GM12878 (cell line): ENCODE data around the gene PLCG2. TPM values are rescaled to one million over a fixed set of nuclear protein-coding genes. Genes with fewer than 3 reads are reported as not detected.

Experiments
- ATAC-seq: fragments of 200-7000 bp; cut with Tn5 transposase; 3 replicates; pipeline ENCODE4 v1.9.1; 2020; ENCODE audit warnings: mild to moderate bottlenecking, moderate library complexity
- BruUV-seq: library from RNA; stranded (reverse); fragments of 400-500 nt; replicated peaks from 2 replicates; lab custom pipeline; 2021; lab: Mats Ljungman, UMichigan
- CTCF ChIA-PET: fragments of 300-600 bp; sonication (Branson Sonifier 250); formaldehyde crosslinking; extraction: SDS; loops from one replicate; lab custom pipeline; 2021; ENCODE audit warnings: inconsistent platforms; lab: Yijun Ruan, JAX
- POLR2A ChIA-PET: fragments of 350-600 bp; formaldehyde crosslinking; extraction: SDS; loops from one replicate; lab custom pipeline; 2021; ENCODE audit warnings: inconsistent platforms; lab: Charles Lee
- RAD21 ChIA-PET: fragments of 300-600 bp; sonication (Branson Sonifier 250); formaldehyde crosslinking; loops from one replicate; lab custom pipeline; 2023; ENCODE audit warnings: antibody characterized with exemption; ENCODE audit not compliant: unreplicated experiment; lab: Charles Lee
- SMC1A ChIA-PET: fragments of 300-600 bp; sonication (Branson Sonifier 250); formaldehyde crosslinking; loops from one replicate; lab custom pipeline; 2023; ENCODE audit not compliant: unreplicated experiment, uncharacterized antibody; lab: Charles Lee
- DNase-seq: peaks from one replicate; pipeline ENCODE4 v3.0.0-alpha.2; 2011; ENCODE audit warnings: low read depth, low spot score
- FAIRE-seq: peaks from 3 replicates; lab custom pipeline; 2011; peaks lifted over from hg19 to GRCh38; lab: Jason Lieb, UNC
- H2AFZ ChIP-seq: 2 replicates; pipeline ENCODE4 v1.6.0; 2011; ENCODE audit warnings: low read depth, low read length, control low read depth; ENCODE audit not compliant: control insufficient read depth
- H3K27ac ChIP-seq: 2 replicates; pipeline ENCODE4 v1.5.1; 2011; ENCODE audit warnings: control low read depth; ENCODE audit not compliant: control insufficient read depth, insufficient read depth
- H3K27me3 ChIP-seq, 2 experiments: replicated peaks in 1 of 2; 2 replicates each; pipeline versions ENCODE4 v1.6.0 to v1.6.1; 2011; ENCODE audit warnings: low read length in 1 of 2; ENCODE audit not compliant: control insufficient read depth in 2 of 2, insufficient read depth in 2 of 2
- H3K36me3 ChIP-seq, 2 experiments: 2 replicates each; pipeline ENCODE4 v1.5.1; 2011; ENCODE audit warnings: low read length in 1 of 2; ENCODE audit not compliant: control insufficient read depth in 2 of 2, insufficient read depth in 2 of 2
- H3K4me1 ChIP-seq: 2 replicates; pipeline ENCODE4 v1.6.1; 2011; ENCODE audit warnings: mild to moderate bottlenecking, low read length, moderate library complexity, mixed read lengths; ENCODE audit not compliant: control insufficient read depth, insufficient read depth
- H3K4me2 ChIP-seq: 2 replicates; pipeline ENCODE4 v1.6.0; 2011; ENCODE audit warnings: control low read depth; ENCODE audit not compliant: control insufficient read depth, insufficient read depth
- H3K4me3 ChIP-seq: fragments of 200-600 bp; sonication (generic); 2 replicates; pipeline ENCODE4 v1.5.1; 2016
- H3K79me2 ChIP-seq: 2 replicates; pipeline ENCODE4 v1.6.0; 2011; ENCODE audit warnings: low read length; ENCODE audit not compliant: control insufficient read depth, insufficient read depth
- H3K9ac ChIP-seq: 2 replicates; pipeline ENCODE4 v1.8.0; 2011; ENCODE audit warnings: low read length, control low read depth, mixed read lengths; ENCODE audit not compliant: control insufficient read depth, insufficient read depth
- H3K9me3 ChIP-seq: replicated peaks from 3 replicates; pipeline ENCODE4 v1.5.1; 2011; ENCODE audit warnings: mild to moderate bottlenecking, low read length; ENCODE audit not compliant: control insufficient read depth, insufficient read depth
- H4K20me1 ChIP-seq: 2 replicates; pipeline ENCODE4 v1.6.0; 2011; ENCODE audit not compliant: control insufficient read depth, insufficient read depth
- ASH2L ChIP-seq: fragments of 300-600, 200-600 bp; sonication (generic); IDR thresholded peaks from 2 replicates; pipeline ENCODE4 v1.6.1; 2017; ENCODE audit warnings: low read depth, mild to moderate bottlenecking, borderline replicate concordance
- BCL11A ChIP-seq: IDR thresholded peaks from 2 replicates; pipeline ENCODE4 v1.6.1; 2011; ENCODE audit warnings: low read depth, low read length
- CBFB ChIP-seq: IDR thresholded peaks from 2 replicates; pipeline ENCODE4 v1.6.1; 2016; ENCODE audit warnings: antibody characterized with exemption, low read depth
- EP300 ChIP-seq, 2 experiments: fragments of 150-350 bp in 1 of 2; IDR thresholded peaks; 2 replicates each; pipeline ENCODE4 v1.6.1; 2011 to 2012; ENCODE audit warnings: low read depth in 2 of 2, low read length in 2 of 2, borderline replicate concordance in 1 of 2, improper control_type of control experiment in 1 of 2, inconsistent platforms in 1 of 2; ENCODE audit not compliant: control insufficient read depth in 1 of 2
- GABPA ChIP-seq: IDR thresholded peaks from 2 replicates; pipeline ENCODE4 v1.6.1; 2014; ENCODE audit warnings: antibody characterized with exemption, low read depth, mild to moderate bottlenecking, inconsistent platforms
- HSF1 ChIP-seq: fragments of 150-350 bp; IDR thresholded peaks from 2 replicates; pipeline ENCODE4 v1.6.1; 2014; ENCODE audit warnings: mild to moderate bottlenecking, low read depth, low read length
- NKRF ChIP-seq: fragments of 450-650 bp; conservative IDR thresholded peaks from 2 replicates; pipeline ENCODE4 v1.6.1; 2017; ENCODE audit warnings: mild to moderate bottlenecking, moderate library complexity
- RELA ChIP-seq: fragments of 450-650 bp; IDR thresholded peaks from 2 replicates; pipeline ENCODE4 v1.8.0; 2014; ENCODE audit warnings: borderline replicate concordance; ENCODE audit not compliant: partially characterized antibody
- SPI1 ChIP-seq: IDR thresholded peaks from 2 replicates; pipeline ENCODE4 v1.6.1; 2011; ENCODE audit warnings: low read depth, mild to moderate bottlenecking, low read length, moderate library complexity, borderline replicate concordance; ENCODE audit not compliant: insufficient read depth
- WRNIP1 ChIP-seq: IDR thresholded peaks from 2 replicates; pipeline ENCODE4 v1.6.1; 2011; ENCODE audit warnings: low read depth, low read length, improper control_type of control experiment, borderline replicate concordance
- ZNF592 ChIP-seq: fragments of 450-650 bp; IDR thresholded peaks from 2 replicates; pipeline ENCODE4 v1.6.1; 2017; ENCODE audit warnings: mild to moderate bottlenecking, moderate library complexity
- WGBS: methylation state at CpG from one replicate; pipeline ENCODE4 v1.1.6; 2016; ENCODE audit warnings: low lambda C conversion rate; ENCODE audit not compliant: insufficient replicate concordance, insufficient coverage; ENCODE audit errors: missing lambda C conversion rate; 5-methylcytosine and 5-hydroxymethylcytosine counted together
- in situ Hi-C: fragments of 300-500 bp; cut with MboI; formaldehyde crosslinking; loops from 9 replicates; pipeline ENCODE4 v1.14.3; 2018; ENCODE audit warnings: mixed read lengths
- intact Hi-C: fragments of 100-400 bp; cut with micrococcal nuclease; formaldehyde crosslinking; loops from one replicate; pipeline ENCODE4 v1.14.2; 2022; ENCODE audit not compliant: unreplicated experiment
- polyA plus RNA-seq, 11 experiments: library from polyadenylated mRNA; depleted of rRNA in 4 of 11; unstranded in 6 of 11; stranded (reverse) in 5 of 11; fragments of >200 nt; fragmentation: Nextera tagmentation in 4 of 11; fragmentation: Illumina TruSeq in 1 of 11; extraction: Ambion mirVana in 4 of 11; extraction: Trizol in 1 of 11; gene quantifications; 1 replicate in 1 of 11; 2 replicates in 10 of 11; pipeline versions ENCODE4 v1.2.1 to v1.2.3, GENCODE V29; 2011 to 2016; ENCODE audit warnings: inconsistent platforms in 2 of 11, missing spikeins in 2 of 11, low read depth in 1 of 11
- total RNA-seq, 4 experiments: library from RNA; depleted of rRNA in 3 of 4; stranded (reverse); fragments of >200 nt in 3 of 4; fragmentation: Illumina TruSeq in 1 of 4; extraction: Trizol in 1 of 4; gene quantifications; 2 replicates each; pipeline versions ENCODE4 v1.2.1 to v1.2.3, GENCODE V29; 2013 to 2021
- TF ChIP-seq, protein P1 (sequence below): fragments of 450-650 bp; IDR thresholded peaks from 2 replicates; pipeline ENCODE4 v1.6.1; 2017; ENCODE audit warnings: mild to moderate bottlenecking, moderate library complexity

Gene PLCG2
- total and polyA plus RNA-seq, 10 of the 15 experiments (the other 5 are each of a cell fraction or from before 2014, with no cell fraction given): 47.6 to 256 (median 149) TPM

DNA sequence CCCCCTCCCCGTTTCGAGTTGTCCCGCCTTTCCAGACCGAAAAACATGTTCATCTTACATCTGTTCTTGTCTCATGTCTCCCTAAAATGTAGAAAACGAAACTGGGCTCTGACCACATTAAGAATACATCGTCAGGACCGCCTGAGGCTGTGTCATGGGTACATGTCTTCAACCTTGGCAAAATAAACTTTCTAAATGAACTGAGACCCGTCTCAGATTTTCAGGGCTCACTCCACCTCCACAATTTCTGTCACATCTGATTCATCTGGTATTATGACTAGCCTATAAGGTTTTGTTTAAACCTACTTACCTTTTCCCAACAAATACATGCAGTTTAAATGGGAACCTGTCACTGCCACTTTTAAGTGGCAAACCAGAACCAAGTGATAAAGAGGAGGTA is 231.6 kb downstream of the PLCG2 start:
- Histone ChIP-seq H3K36me3 (no peaks in the 10 kb centered on the region), H3K4me2 (peak overlapping the region; percentile 66), H4K20me1 (no peaks in the 10 kb centered on the region), H3K4me3 (peak overlapping the region; percentile 72), H3K9me3 (peaks cover 9% of the 10 kb centered on the region; the same call in 1 of the 3 replicates), H3K79me2 (no peaks in the 10 kb centered on the region), H3K27me3 (no peaks in the 10 kb centered on the region), H3K27ac (no peak overlapping the region), H3K9ac (peak overlapping the region; percentile 52; the same call in 1 of the 2 replicates), H3K4me1 (no peaks in the 10 kb centered on the region), H2AFZ (peak overlapping the region; percentile 85)
- FAIRE-seq: no peak
- in situ Hi-C loops (no loop called here), intact Hi-C loops (no loop called here)
- WGBS: 73% methylated on average over 8 of the region's 8 CpGs
- CTCF ChIA-PET: no interaction called here
- BruUV-seq: TSS peak; percentile 80
- RAD21 ChIA-PET: no interaction called here
- ATAC-seq: no peak
- DNase-seq: no peak
- SMC1A ChIA-PET: no interaction called here
- POLR2A ChIA-PET: no interaction called here
- no peak for TF ChIP-seq GABPA
- no peak for TF ChIP-seq SPI1
- no peak for TF ChIP-seq HSF1
- TF ChIP-seq NKRF: no peak
- TF ChIP-seq CBFB: no peak
- no peak for TF ChIP-seq BCL11A
- no peak for TF ChIP-seq RELA
- TF ChIP-seq ASH2L: no peak
- TF ChIP-seq, protein P1, sequence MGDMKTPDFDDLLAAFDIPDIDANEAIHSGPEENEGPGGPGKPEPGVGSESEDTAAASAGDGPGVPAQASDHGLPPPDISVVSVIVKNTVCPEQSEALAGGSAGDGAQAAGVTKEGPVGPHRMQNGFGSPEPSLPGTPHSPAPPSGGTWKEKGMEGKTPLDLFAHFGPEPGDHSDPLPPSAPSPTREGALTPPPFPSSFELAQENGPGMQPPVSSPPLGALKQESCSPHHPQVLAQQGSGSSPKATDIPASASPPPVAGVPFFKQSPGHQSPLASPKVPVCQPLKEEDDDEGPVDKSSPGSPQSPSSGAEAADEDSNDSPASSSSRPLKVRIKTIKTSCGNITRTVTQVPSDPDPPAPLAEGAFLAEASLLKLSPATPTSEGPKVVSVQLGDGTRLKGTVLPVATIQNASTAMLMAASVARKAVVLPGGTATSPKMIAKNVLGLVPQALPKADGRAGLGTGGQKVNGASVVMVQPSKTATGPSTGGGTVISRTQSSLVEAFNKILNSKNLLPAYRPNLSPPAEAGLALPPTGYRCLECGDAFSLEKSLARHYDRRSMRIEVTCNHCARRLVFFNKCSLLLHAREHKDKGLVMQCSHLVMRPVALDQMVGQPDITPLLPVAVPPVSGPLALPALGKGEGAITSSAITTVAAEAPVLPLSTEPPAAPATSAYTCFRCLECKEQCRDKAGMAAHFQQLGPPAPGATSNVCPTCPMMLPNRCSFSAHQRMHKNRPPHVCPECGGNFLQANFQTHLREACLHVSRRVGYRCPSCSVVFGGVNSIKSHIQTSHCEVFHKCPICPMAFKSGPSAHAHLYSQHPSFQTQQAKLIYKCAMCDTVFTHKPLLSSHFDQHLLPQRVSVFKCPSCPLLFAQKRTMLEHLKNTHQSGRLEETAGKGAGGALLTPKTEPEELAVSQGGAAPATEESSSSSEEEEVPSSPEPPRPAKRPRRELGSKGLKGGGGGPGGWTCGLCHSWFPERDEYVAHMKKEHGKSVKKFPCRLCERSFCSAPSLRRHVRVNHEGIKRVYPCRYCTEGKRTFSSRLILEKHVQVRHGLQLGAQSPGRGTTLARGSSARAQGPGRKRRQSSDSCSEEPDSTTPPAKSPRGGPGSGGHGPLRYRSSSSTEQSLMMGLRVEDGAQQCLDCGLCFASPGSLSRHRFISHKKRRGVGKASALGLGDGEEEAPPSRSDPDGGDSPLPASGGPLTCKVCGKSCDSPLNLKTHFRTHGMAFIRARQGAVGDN: no peak
- no peak for TF ChIP-seq EP300 (IDR thresholded peaks at IDR 0.05; ENCODE audit: borderline replicate concordance in 1 of 2, control insufficient read depth in 1 of 2, low read depth in 2 of 2, low read length in 2 of 2)
- TF ChIP-seq WRNIP1: no peak
- TF ChIP-seq ZNF592: no peak
